ENCODE data around the gene SCNN1B. TPM values are rescaled to one million over a fixed set of nuclear protein-coding genes. Genes with fewer than 3 reads are reported as not detected.

SCNN1B gene
- total RNA-seq, 2 donors from 2014 or later = 9.2 to 11.8 TPM

DNA sequence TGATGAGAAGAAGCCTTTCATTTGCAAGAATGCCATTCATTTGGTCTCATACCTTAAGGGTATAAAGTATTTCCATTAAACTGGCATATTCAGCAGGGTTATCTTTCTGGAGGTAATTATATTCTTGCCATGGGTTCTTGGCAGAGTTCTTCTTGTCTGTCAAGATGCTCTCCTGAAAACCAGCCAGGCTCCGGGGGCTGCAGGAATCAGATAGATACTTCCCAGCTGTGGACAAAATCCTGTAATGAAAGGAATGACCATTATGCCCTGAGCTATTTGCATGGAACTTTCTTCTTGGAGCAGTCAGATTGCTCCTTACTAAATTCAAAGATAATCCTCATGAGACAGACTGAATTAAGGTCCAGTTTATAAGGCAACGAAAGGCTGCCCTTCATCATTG, 103.9 kb downstream of the SCNN1B start:
- Histone ChIP-seq H3K4me1 (replicated peaks) (no peaks in the 10 kb centered on the region), H3K9me3 (no peaks in the 10 kb centered on the region), H3K27ac (no peak overlapping the region), H3K4me3 (no peak overlapping the region), H3K36me3 (peaks cover 0 to 6% of the 10 kb centered on the region in 2 donors), H3K27me3 (replicated peaks; ENCODE audit: insufficient read depth) (no peaks in the 10 kb centered on the region)
- no peak for DNase-seq (ENCODE audit: low spot score)
- WGBS = 49% methylated on average over 2 of the region's 2 CpGs
- intact Hi-C loops (cut with DNase I) = no loop called here
- no peak for TF ChIP-seq POLR2A (IDR thresholded peaks at IDR 0.05)
- no peak for TF ChIP-seq CTCF (IDR thresholded peaks at IDR 0.05)
- TF ChIP-seq POLR2AphosphoS5 (IDR thresholded peaks at IDR 0.05) = no peak

GRCh38 chr16:23406546-23407240, 104.6 kb downstream of the SCNN1B start:
- intact Hi-C loops (cut with DNase I) = no loop called here
- H3K4me3 ChIP-seq = no peak overlapping the region
- no peaks in the 10 kb centered on the region for H3K9me3 ChIP-seq
- no peaks in the 10 kb centered on the region for H3K4me1 ChIP-seq (replicated peaks)
- WGBS = 82% methylated on average over 6 of the region's 6 CpGs
- H3K27ac ChIP-seq = peak overlapping the region in 1 of 2 donors; percentile 5
- no peak for DNase-seq (ENCODE audit: low spot score)
- TF ChIP-seq POLR2AphosphoS5 (IDR thresholded peaks at IDR 0.05) = no peak
- TF ChIP-seq CTCF (IDR thresholded peaks at IDR 0.05) = no peak
- TF ChIP-seq POLR2A (IDR thresholded peaks at IDR 0.05) = no peak
- peaks cover 0 to 6% of the 10 kb centered on the region in 2 donors for H3K36me3 ChIP-seq
- no peaks in the 10 kb centered on the region for H3K27me3 ChIP-seq (replicated peaks; ENCODE audit: insufficient read depth)

- no peaks in the 10 kb centered on the region for H3K27me3 ChIP-seq (replicated peaks; ENCODE audit: insufficient read depth)
- H3K36me3 ChIP-seq = peaks cover 0 to 6% of the 10 kb centered on the region in 2 donors
- H3K27ac ChIP-seq = peak overlapping the region; percentile 5 to 15
- H3K4me3 ChIP-seq = no peak overlapping the region
- intact Hi-C loops (cut with DNase I) = no loop called here
- TF ChIP-seq POLR2A (IDR thresholded peaks at IDR 0.05) (no peak), CTCF (IDR thresholded peaks at IDR 0.05) (no peak), POLR2AphosphoS5 (IDR thresholded peaks at IDR 0.05) (no peak)
- 85% methylated on average over 9 of the region's 9 CpGs for WGBS
- H3K9me3 ChIP-seq = no peaks in the 10 kb centered on the region
- DNase-seq (ENCODE audit: low spot score) = no peak
- no peaks in the 10 kb centered on the region for H3K4me1 ChIP-seq (replicated peaks)
Measured at GRCh38 chr16:23407436-23408127, 105.5 kb downstream of the SCNN1B start.

GRCh38 chr16:23408242-23408822, 106.2 kb downstream of the SCNN1B start:
- no peak for DNase-seq (ENCODE audit: low spot score)
- H3K36me3 ChIP-seq = peaks cover 0 to 6% of the 10 kb centered on the region in 2 donors
- 81% methylated on average over 15 of the region's 21 CpGs for WGBS
- no peaks in the 10 kb centered on the region for H3K9me3 ChIP-seq
- H3K27me3 ChIP-seq (replicated peaks; ENCODE audit: insufficient read depth) = no peaks in the 10 kb centered on the region
- TF ChIP-seq POLR2A (IDR thresholded peaks at IDR 0.05) (no peak), POLR2AphosphoS5 (IDR thresholded peaks at IDR 0.05) (no peak), CTCF (IDR thresholded peaks at IDR 0.05) (no peak)
- peak overlapping the region; percentile 42 to 59 for H3K27ac ChIP-seq
- intact Hi-C loops (cut with DNase I) = no loop called here
- no peak overlapping the region for H3K4me3 ChIP-seq
- H3K4me1 ChIP-seq (replicated peaks) = no peaks in the 10 kb centered on the region
